Fibroblast of the aortic adventitia (primary cell): ENCODE results near the gene FAM47E. TPM values are rescaled to one million over a fixed set of nuclear protein-coding genes. Genes with fewer than 3 reads are reported as not detected.

Experiments
- DNase-seq: peaks from one replicate; pipeline ENCODE4 v3.0.0-alpha.2; 2010; ENCODE audit warnings: low read depth
- H3K4me3 ChIP-seq: 2 replicates; pipeline ENCODE4 v1.5.1; 2011; ENCODE audit warnings: low read depth, mild to moderate bottlenecking, control low read depth, low read length, moderate library complexity
- total RNA-seq: library from RNA; depleted of rRNA; stranded (reverse); fragments of >200 nt; gene quantifications from 2 replicates; pipeline ENCODE4 v1.2.3, GENCODE V29; 2012; ENCODE audit warnings: low replicate concordance
- TF ChIP-seq, protein P1 (sequence below): IDR thresholded peaks from 2 replicates; pipeline ENCODE4 v1.5.1; 2011; ENCODE audit warnings: mild to moderate bottlenecking, low read length, control low read depth, inconsistent platforms; ENCODE audit not compliant: insufficient read depth

Gene FAM47E
- total RNA-seq, 1 donor, result 0.18 TPM

DNA sequence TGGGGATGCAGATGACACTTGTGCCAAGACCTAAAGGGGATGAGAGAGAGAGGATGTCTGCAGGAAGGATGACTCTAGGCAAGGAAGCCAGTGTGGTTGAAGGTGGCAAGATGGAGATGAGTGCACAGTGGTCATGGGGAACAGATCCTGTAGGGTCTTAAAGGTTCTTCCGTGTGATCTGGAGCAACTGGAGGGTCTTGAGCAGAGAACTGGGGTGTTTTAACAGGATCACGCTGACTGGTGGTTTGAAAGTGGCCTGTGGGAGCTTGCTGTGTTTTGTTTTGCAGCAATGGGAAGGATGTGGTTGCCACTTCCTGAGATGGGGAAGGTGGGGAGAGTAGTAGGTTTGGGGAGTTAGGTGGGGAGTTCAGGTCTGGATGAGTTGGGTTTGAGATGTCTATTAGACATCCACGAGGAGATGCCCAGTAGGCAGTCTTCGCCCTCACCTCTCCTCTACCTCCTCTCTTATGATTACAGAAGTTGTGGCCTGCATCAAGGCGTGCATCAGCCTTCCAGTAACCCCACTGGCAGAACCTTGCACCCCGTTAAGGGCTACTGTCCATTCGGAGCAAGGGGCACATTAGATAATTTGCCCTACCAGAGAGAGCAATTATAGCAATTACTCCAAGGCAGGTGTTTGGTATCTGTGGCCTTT lies 53.6 kb downstream of the FAM47E start:
- no peak for DNase-seq
- peak overlapping the region; percentile 86 for H3K4me3 ChIP-seq
- TF ChIP-seq, protein P1, sequence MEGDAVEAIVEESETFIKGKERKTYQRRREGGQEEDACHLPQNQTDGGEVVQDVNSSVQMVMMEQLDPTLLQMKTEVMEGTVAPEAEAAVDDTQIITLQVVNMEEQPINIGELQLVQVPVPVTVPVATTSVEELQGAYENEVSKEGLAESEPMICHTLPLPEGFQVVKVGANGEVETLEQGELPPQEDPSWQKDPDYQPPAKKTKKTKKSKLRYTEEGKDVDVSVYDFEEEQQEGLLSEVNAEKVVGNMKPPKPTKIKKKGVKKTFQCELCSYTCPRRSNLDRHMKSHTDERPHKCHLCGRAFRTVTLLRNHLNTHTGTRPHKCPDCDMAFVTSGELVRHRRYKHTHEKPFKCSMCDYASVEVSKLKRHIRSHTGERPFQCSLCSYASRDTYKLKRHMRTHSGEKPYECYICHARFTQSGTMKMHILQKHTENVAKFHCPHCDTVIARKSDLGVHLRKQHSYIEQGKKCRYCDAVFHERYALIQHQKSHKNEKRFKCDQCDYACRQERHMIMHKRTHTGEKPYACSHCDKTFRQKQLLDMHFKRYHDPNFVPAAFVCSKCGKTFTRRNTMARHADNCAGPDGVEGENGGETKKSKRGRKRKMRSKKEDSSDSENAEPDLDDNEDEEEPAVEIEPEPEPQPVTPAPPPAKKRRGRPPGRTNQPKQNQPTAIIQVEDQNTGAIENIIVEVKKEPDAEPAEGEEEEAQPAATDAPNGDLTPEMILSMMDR, result no peak

DNA sequence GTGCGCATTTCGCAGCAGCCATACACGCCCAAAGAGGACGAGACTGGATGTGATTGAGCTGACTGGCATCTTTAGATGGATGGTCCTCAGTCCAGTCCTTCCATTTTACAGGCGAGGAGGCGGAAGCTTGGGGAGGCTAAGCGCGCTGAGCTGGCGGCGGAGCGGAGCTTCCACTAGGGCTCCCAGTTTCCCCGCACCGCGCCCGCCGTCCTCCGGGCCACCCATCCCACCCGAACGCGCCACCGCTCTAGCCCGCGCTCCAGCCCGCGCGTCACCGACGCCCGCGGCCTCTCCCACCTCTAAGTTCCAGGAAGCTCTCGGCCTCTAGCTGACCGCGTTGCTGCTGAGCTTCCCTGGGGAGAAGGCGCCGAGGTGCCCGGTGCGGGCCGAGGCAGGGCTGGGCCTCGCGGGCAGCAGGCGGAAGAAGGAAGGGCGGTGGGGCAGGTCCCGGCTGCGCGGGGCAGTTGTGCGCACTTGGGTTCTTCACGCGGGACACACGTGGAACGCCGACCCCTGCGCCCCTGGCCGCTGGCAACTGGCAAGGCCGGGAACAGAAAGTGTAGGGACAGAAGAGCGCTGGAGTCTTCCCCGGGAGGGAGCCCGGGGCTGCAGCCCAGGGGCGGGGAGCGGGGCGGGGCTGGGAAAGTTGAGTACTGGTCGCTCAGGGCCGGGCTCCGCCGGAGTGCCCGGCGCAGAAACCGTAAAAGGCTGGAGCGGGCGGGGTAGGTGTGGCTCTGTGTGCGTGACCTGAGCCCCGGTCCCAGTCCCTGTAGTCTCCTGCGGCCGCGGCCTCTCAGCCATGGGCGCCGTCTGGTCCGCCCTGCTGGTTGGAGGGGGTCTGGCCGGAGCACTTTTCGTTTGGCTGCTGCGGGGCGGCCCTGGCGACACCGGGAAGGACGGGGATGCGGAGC lies 54.7 kb downstream of the FAM47E start, which contains the start of gene STBD1:
STBD1 (plus strand) TSS at position 763 of the 911 bp plus-strand sequence; CDS start at position 800, 37 bp downstream.
- peak; percentile 50 for DNase-seq
- TF ChIP-seq, protein P1, result peak; percentile 22
- H3K4me3 ChIP-seq, result peak within 1 kb of the TSS; percentile 86

DNA sequence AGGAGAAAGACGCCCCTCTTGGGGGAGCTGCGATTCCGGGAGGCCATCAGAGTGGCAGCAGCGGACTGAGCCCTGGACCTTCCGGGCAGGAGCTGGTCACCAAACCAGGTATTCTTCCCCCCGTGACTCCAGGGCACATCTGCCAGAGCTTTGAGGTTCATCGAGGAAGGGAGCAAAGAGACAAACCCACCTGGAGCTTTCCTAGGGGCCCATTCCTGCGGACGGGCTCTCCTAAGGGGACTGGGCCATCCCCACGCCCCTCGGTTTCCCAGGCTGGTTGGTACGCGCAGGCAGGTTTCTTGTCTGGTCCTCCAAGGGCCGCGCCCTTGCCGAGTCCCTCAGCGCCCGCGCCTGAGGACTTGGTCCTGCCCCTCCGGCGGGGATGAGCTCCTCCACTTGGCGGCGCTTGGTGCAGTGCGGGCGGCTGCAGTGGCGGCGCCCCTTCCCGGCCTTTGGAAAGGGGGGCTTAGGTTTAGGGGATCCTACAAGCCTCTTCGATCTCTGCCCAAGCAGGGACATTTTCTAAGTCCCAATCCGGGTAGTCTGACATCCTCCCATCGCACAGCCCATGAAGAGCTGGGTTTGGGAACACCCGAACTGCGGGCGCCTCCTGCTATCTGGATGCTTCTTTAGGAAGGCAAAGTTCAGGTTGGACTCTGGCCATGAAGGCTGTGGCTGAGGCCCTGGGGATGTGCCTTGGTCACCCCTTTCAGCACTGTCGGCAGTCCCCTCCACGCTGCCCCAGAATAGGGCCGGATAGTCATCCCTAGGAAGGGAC lies 55.5 kb downstream of the FAM47E start:
- DNase-seq, result peak; percentile 41
- TF ChIP-seq, protein P1, result peak; percentile 54

DNA sequence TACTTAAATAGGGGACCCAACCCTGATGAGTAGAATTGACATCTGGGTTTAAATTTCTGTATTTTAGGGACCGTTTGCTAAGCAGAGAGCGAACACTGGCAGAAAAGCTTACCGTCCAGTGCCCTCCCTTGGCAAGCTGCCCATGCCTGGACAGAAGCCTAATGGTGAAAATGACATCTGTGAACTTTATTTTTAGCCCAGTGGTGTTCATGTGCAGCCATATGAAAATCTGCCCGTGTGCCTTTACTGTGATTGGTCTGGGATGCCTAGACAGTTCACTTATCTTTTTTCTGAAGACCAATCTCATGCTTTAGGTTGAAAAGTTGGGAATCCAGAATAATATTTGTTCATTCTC lies 56.1 kb downstream of the FAM47E start:
- H3K4me3 ChIP-seq, result peak overlapping the region; percentile 86
- TF ChIP-seq, protein P1, result no peak
- no peak for DNase-seq

More for the DNA sequence above, 55.5 kb downstream of the FAM47E start:
- peak overlapping the region; percentile 86 for H3K4me3 ChIP-seq

DNA sequence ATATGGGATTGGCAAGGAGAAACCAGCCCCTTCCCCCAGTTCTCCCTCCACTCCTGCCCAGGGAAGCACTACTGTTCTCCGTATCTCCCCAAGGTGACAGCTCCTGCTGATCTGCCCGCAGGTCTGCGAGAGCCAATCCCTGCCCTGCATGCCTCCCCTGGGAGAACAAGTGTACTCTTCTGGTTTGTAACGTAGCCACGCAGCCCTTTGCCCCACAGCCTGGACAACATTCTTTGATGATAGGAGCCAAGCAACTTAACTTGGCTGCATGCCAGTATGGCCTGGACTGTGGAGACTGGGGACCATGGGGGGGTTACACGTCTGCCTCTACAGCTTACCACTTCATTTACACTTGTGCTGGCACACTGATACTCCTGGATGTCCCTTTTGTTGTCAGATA lies 57.0 kb downstream of the FAM47E start:
- no peak overlapping the region for H3K4me3 ChIP-seq
- DNase-seq, result no peak
- TF ChIP-seq, protein P1, result no peak

DNA sequence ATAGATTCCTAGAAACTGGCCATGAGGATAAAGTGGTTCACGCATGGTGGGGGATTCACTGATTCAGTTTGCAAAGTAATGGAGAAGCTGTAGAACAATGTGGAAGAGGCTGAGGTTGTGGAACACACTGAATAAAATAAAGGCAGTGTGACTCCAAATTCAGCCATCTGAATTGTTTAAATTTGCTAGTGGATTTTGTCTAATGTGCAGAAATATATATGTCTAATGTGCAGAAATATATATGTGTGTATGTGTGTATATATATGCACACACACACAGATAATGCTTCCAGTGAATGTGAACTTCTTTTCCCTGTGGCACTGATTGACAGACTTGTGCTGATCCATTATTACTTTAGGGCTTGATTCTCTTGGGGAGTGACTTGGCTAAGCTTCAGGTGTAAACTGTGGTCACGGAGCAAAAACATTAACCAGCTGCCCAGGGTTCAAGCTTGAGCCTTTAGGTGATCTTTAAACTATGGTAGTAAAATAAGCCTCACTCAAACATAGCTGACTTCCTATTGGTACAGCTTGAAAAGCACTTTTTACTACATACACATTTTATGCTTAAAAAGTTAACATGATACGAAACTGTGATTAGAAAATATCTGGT lies 58.5 kb downstream of the FAM47E start:
- no peak overlapping the region for H3K4me3 ChIP-seq
- TF ChIP-seq, protein P1, result no peak
- no peak for DNase-seq
